Ishikawa (cell line): ENCODE data around the gene MYO1A.

Experiments used
- CEBPB ChIP-seq: IDR thresholded peaks from 2 replicates; pipeline ENCODE4 v1.6.1; 2012
- CREB1 ChIP-seq: IDR thresholded peaks from 2 replicates; pipeline ENCODE4 v1.6.1; 2012; ENCODE audit warnings: low read depth
- EGR1 ChIP-seq: IDR thresholded peaks from 2 replicates; pipeline ENCODE4 v1.6.1; 2012
- EP300 ChIP-seq: IDR thresholded peaks from 2 replicates; pipeline ENCODE4 v1.6.1; 2012; ENCODE audit warnings: borderline replicate concordance
- FOXM1 ChIP-seq: IDR thresholded peaks from 2 replicates; pipeline ENCODE4 v1.6.1; 2012; ENCODE audit warnings: low read depth, borderline replicate concordance
- MAX ChIP-seq: IDR thresholded peaks from 2 replicates; pipeline ENCODE4 v1.6.1; 2012
- RAD21 ChIP-seq: IDR thresholded peaks from 2 replicates; pipeline ENCODE4 v1.6.1; 2012; ENCODE audit warnings: low read depth
- REST ChIP-seq: IDR thresholded peaks from 2 replicates; pipeline ENCODE4 v1.6.1; 2012; ENCODE audit warnings: low read depth, mild to moderate bottlenecking
- TAF1 ChIP-seq: IDR thresholded peaks from 2 replicates; pipeline ENCODE4 v1.6.1; 2012; ENCODE audit warnings: low read depth, mild to moderate bottlenecking
- TCF12 ChIP-seq: IDR thresholded peaks from 2 replicates; pipeline ENCODE4 v1.6.1; 2012; ENCODE audit warnings: low read depth
- TEAD4 ChIP-seq: IDR thresholded peaks from 2 replicates; pipeline ENCODE4 v1.6.1; 2012
- YY1 ChIP-seq: IDR thresholded peaks from 2 replicates; pipeline ENCODE4 v1.6.1; 2012; ENCODE audit warnings: low read depth
- ZBTB7A ChIP-seq: IDR thresholded peaks from 2 replicates; pipeline ENCODE4 v1.6.1; 2012; ENCODE audit warnings: low read depth
- TF ChIP-seq, protein P1 (sequence below): IDR thresholded peaks from 2 replicates; pipeline ENCODE4 v1.6.1; 2012

DNA sequence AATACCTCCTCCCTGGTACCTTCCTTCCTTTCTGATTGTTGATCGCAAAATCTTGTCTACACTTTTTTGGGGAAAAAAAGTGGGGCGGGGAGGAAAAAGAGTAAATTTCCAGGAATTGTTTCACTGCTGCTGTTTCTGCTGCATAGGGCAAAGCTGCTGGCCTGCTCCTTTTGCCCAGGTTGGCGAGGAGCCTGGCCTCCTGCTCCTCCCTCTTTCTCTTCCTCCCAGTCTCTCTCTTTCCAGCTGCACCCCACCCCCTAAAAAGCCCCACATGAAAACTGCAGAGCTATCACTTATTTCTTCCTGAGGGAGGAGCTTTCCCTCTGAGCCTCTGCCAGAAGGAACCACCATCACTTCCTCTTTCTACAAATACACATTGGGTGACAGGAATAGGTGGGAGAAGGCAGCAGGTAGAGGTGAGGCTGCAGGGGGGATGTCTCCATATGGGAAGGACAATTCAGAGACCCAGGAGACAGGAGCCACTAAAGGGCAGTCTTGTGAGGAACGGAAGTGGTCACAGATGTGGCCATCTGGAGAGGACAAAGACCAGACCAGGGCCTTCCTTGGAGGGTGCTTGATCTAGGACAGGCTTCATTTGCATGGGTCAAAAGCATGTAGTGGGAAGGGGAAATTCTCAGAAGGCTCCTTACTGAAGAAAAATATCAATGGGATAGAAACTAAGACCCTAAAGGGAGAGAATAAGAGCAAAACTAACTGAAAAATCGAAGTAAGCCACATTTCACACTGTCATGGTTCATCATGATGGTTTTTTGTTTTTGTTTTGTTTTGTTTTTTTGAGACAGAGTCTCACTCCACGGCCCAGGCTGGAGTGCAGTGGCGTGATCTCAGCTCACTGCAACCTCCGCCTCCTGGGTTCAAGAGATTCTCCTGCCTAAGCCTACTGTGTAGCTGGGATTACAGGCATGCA lies 58.3 kb downstream of the MYO1A start:
- TF ChIP-seq TAF1: no peak
- TF ChIP-seq REST: no peak
- no peak for TF ChIP-seq EGR1
- no peak for TF ChIP-seq TCF12
- TF ChIP-seq, protein P1, sequence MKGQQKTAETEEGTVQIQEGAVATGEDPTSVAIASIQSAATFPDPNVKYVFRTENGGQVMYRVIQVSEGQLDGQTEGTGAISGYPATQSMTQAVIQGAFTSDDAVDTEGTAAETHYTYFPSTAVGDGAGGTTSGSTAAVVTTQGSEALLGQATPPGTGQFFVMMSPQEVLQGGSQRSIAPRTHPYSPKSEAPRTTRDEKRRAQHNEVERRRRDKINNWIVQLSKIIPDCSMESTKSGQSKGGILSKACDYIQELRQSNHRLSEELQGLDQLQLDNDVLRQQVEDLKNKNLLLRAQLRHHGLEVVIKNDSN: no peak
- no peak for TF ChIP-seq EP300
- no peak for TF ChIP-seq ZBTB7A
- TF ChIP-seq MAX: no peak
- no peak for TF ChIP-seq FOXM1
- no peak for TF ChIP-seq CEBPB
- TF ChIP-seq YY1: no peak
- no peak for TF ChIP-seq RAD21
- no peak for TF ChIP-seq CREB1
- TF ChIP-seq TEAD4: no peak
